IMR-90 (cell line): ENCODE data around the gene FAM110A. TPM values are rescaled to one million over a fixed set of nuclear protein-coding genes. Genes with fewer than 3 reads are reported as not detected.

Source experiments
- ATAC-seq: fragments of 200-7000 bp; cut with Tn5 transposase; 2 replicates; pipeline ENCODE4 v1.9.1; 2020; ENCODE audit warnings: low read depth, mild to moderate bottlenecking, moderate library complexity
- BruUV-seq: library from RNA; stranded (reverse); fragments of 400-500 nt; replicated peaks from 2 replicates; lab custom pipeline; 2021; lab: Mats Ljungman, UMichigan
- CTCF ChIA-PET: fragments of 300-600 bp; formaldehyde crosslinking; extraction: SDS; loops from one replicate; lab custom pipeline; 2021; ENCODE audit warnings: antibody characterized with exemption; lab: Yijun Ruan, JAX
- POLR2A ChIA-PET: fragments of 300-600 bp; sonication (Branson Sonifier 250); formaldehyde crosslinking; loops from one replicate; lab custom pipeline; 2022; ENCODE audit warnings: antibody characterized with exemption; ENCODE audit not compliant: unreplicated experiment; lab: Charles Lee
- DNase-seq: peaks from one replicate; pipeline ENCODE4 v3.0.0; 2013
- H2AFZ ChIP-seq: replicated peaks from 2 replicates; pipeline ENCODE3; 2013; ENCODE audit warnings: low read length, mild to moderate bottlenecking; ENCODE audit not compliant: poor library complexity
- H2AK5ac ChIP-seq: 2 replicates; pipeline ENCODE4 v1.6.1; 2013; ENCODE audit warnings: low read depth, low read length, inconsistent platforms
- H2AK9ac ChIP-seq: replicated peaks from 2 replicates; pipeline ENCODE3; 2013; ENCODE audit warnings: mild to moderate bottlenecking, low read depth, low read length, moderate library complexity; ENCODE audit not compliant: poor library complexity
- H2BK120ac ChIP-seq: 2 replicates; pipeline ENCODE4 v1.6.1; 2013; ENCODE audit warnings: low read depth, low read length, inconsistent platforms
- H2BK15ac ChIP-seq: 3 replicates; pipeline ENCODE4 v1.6.1; 2013; ENCODE audit warnings: low read depth, low read length, inconsistent platforms
- H2BK20ac ChIP-seq: 2 replicates; pipeline ENCODE4 v1.6.1; 2013; ENCODE audit warnings: low read depth, mild to moderate bottlenecking, inconsistent platforms, low read length, moderate library complexity
- H2BK5ac ChIP-seq: 2 replicates; pipeline ENCODE4 v1.6.1; 2013; ENCODE audit warnings: mild to moderate bottlenecking, low read depth, low read length, inconsistent platforms; ENCODE audit not compliant: poor library complexity, severe bottlenecking
- H3K14ac ChIP-seq: replicated peaks from 2 replicates; pipeline ENCODE4 v1.6.1; 2013; ENCODE audit warnings: low read depth, low read length, inconsistent platforms
- H3K18ac ChIP-seq: 2 replicates; pipeline ENCODE4 v1.6.1; 2013; ENCODE audit warnings: low read depth, low read length, control low read depth
- H3K23ac ChIP-seq: 2 replicates; pipeline ENCODE4 v1.6.1; 2013; ENCODE audit warnings: low read depth, low read length, inconsistent platforms
- H3K27ac ChIP-seq: 2 replicates; pipeline ENCODE4 v1.5.1; 2013; ENCODE audit warnings: mild to moderate bottlenecking, control low read depth, low read length; ENCODE audit not compliant: insufficient read depth
- H3K27me3 ChIP-seq: 2 replicates; pipeline ENCODE4 v1.6.1; 2013; ENCODE audit warnings: low read length; ENCODE audit not compliant: control insufficient read depth, insufficient read depth
- H3K36me3 ChIP-seq: 2 replicates; pipeline ENCODE4 v1.6.1; 2013; ENCODE audit warnings: low read length, mixed read lengths; ENCODE audit not compliant: control insufficient read depth, insufficient read depth
- H3K4ac ChIP-seq: 2 replicates; pipeline ENCODE4 v1.6.1; 2013; ENCODE audit warnings: low read depth, low read length, inconsistent platforms
- H3K4me1 ChIP-seq: 2 replicates; pipeline ENCODE4 v1.6.1; 2013; ENCODE audit warnings: low read length, mixed read lengths; ENCODE audit not compliant: control insufficient read depth, insufficient read depth
- H3K4me2 ChIP-seq: 2 replicates; pipeline ENCODE4 v1.6.1; 2013; ENCODE audit warnings: low read depth, mild to moderate bottlenecking, control low read depth, low read length, moderate library complexity
- H3K4me3 ChIP-seq: 2 replicates; pipeline ENCODE4 v1.5.1; 2013; ENCODE audit warnings: low read depth, mild to moderate bottlenecking, control low read depth, low read length, moderate library complexity; ENCODE audit not compliant: insufficient read depth
- H3K56ac ChIP-seq: 2 replicates; pipeline ENCODE4 v1.6.1; 2013; ENCODE audit warnings: low read length, inconsistent platforms; ENCODE audit not compliant: insufficient read depth; ENCODE audit errors: extremely low read depth
- H3K79me1 ChIP-seq, 2 experiments: 2 replicates each; pipeline ENCODE4 v1.6.1; 2013; ENCODE audit warnings: low read length in 2 of 2, inconsistent platforms in 1 of 2, low read depth in 1 of 2
- H3K9ac ChIP-seq: 2 replicates; pipeline ENCODE4 v1.6.1; 2013; ENCODE audit warnings: low read depth, low read length, control low read depth
- H3K9me1 ChIP-seq: 2 replicates; pipeline ENCODE4 v1.6.1; 2013; ENCODE audit warnings: low read length, inconsistent platforms; ENCODE audit not compliant: insufficient read depth
- H3K9me3 ChIP-seq: 2 replicates; pipeline ENCODE4 v1.6.1; 2013; ENCODE audit warnings: low read length; ENCODE audit not compliant: control insufficient read depth, insufficient read depth
- H4K20me1 ChIP-seq: 2 replicates; pipeline ENCODE4 v1.6.1; 2013; ENCODE audit warnings: low read length, inconsistent platforms; ENCODE audit not compliant: insufficient read depth
- H4K5ac ChIP-seq: 2 replicates; pipeline ENCODE4 v1.6.1; 2013; ENCODE audit warnings: mild to moderate bottlenecking, low read depth, low read length, control low read depth
- H4K8ac ChIP-seq, 2 experiments: 2 replicates each; pipeline ENCODE4 v1.6.1; 2013; ENCODE audit warnings: low read depth in 2 of 2, low read length in 2 of 2, control low read depth in 1 of 2, inconsistent platforms in 1 of 2
- H4K91ac ChIP-seq: 2 replicates; pipeline ENCODE4 v1.6.1; 2013; ENCODE audit warnings: low read depth, low read length, inconsistent platforms; ENCODE audit not compliant: insufficient read depth
- MAZ ChIP-seq: IDR thresholded peaks from 2 replicates; pipeline ENCODE4 v1.6.1; 2012; ENCODE audit warnings: low read depth, mild to moderate bottlenecking, low read length, improper control_type of control experiment, moderate library complexity, borderline replicate concordance
- MXI1 ChIP-seq: IDR thresholded peaks from 2 replicates; pipeline ENCODE4 v1.6.1; 2012; ENCODE audit warnings: low read depth, mild to moderate bottlenecking, low read length, moderate library complexity, borderline replicate concordance
- WGBS, 2 experiments: methylation state at CpG; one replicate each; pipeline versions ENCODE4 v1.1.5 to v1.1.7; 2013; ENCODE audit warnings: missing lambda C conversion rate in 2 of 2; ENCODE audit not compliant: insufficient read length in 1 of 2; ENCODE audit errors: extremely low coverage in 2 of 2; 5-methylcytosine and 5-hydroxymethylcytosine counted together
- dilution Hi-C: fragments of 300-500 bp; cut with HindIII; formaldehyde crosslinking; loops from one replicate; pipeline ENCODE4 v1.14.3; 2018; ENCODE audit warnings: low sequenced_read_pairs; ENCODE audit not compliant: unreplicated experiment
- in situ Hi-C: fragments of 300-500 bp; cut with MboI; formaldehyde crosslinking; loops from 3 replicates; pipeline ENCODE4 v1.14.3; 2019; ENCODE audit warnings: low sequenced_read_pairs, inconsistent platforms, mixed read lengths
- intact Hi-C: fragments of 100-400 bp; cut with micrococcal nuclease; formaldehyde crosslinking; loops from 2 replicates; pipeline ENCODE4 v1.10.0; 2022
- polyA plus RNA-seq, 3 experiments: library from polyadenylated mRNA; depleted of rRNA; stranded (reverse); fragments of >200 nt; gene quantifications; 2 replicates each; pipeline ENCODE4 v1.2.3, GENCODE V29; 2012; ENCODE audit warnings: low replicate concordance in 1 of 3
- total RNA-seq: library from RNA; depleted of rRNA; stranded (reverse); fragments of >200 nt; gene quantifications from 2 replicates; pipeline ENCODE4 v1.2.3, GENCODE V29; 2012
- TF ChIP-seq, protein P1 (sequence below): fragments of 150-350 bp; IDR thresholded peaks from 2 replicates; pipeline ENCODE4 v1.6.1; 2017; ENCODE audit warnings: mild to moderate bottlenecking, antibody characterized with exemption, low read length, low read depth

Gene FAM110A
- total and polyA plus RNA-seq, 2 of the 4 experiments (the other 2 are of a cell fraction), result 0.36 to 3.6 TPM

DNA sequence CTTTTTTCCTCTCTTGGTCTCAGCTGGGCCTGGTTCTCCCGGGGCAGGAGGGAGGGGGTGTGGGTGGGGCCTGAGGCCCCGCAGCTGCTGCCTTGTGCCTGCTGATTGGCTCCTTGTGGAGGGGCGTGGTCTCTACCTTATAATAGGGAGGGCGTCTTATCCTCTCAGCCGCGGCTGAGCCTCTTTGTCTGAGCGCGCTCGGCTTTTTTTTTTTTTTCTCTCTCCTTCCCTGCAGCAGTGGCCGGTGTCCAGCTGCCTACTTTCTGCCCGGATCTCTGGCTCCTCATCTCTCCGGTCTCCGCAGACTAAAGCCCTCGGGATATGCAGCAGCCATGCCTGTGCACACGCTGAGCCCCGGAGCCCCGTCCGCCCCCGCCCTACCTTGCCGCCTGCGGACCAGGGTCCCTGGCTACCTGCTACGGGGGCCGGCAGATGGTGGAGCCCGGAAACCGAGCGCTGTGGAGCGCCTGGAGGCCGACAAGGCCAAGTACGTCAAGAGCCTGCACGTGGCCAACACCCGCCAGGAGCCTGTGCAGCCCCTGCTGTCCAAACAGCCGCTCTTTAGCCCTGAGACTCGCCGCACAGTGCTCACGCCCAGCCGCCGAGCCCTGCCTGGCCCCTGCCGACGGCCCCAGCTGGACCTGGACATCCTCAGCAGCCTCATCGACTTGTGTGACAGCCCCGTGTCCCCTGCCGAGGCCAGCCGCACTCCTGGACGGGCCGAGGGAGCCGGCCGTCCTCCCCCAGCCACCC is 11.1 kb downstream of the FAM110A start:
- peak overlapping the region; percentile 31 for H2AK9ac ChIP-seq
- CTCF ChIA-PET, result interaction anchor here (0.6 to 0.9 kb wide), 2 partner anchors 13 to 597 kb away, joined by 3 to 7 read pairs; no protein-coding TSS in a partner anchor
- no peak overlapping the region for H4K8ac ChIP-seq
- in situ Hi-C loops, result no loop called here
- H3K4me1 ChIP-seq, result peaks cover 5% of the 10 kb centered on the region
- H3K9me1 ChIP-seq, result peaks cover 2% of the 10 kb centered on the region; the same call in 1 of the 2 replicates
- no peak overlapping the region for H3K14ac ChIP-seq
- H3K27ac ChIP-seq, result no peak overlapping the region
- peak overlapping the region; percentile 56 for H2AFZ ChIP-seq
- WGBS, 2 experiments, result 28% methylated on average over 23 of the region's 47 CpGs; no CpG with 5 or more reads in 1 of the 2 experiments
- peaks cover 12 to 25% of the 10 kb centered on the region in 2 experiments for H3K79me1 ChIP-seq
- dilution Hi-C loops, result no loop called here
- intact Hi-C loops, result no loop called here
- no peak overlapping the region for H2BK20ac ChIP-seq
- ATAC-seq, result peak; percentile 100
- no peaks in the 10 kb centered on the region; the same call in 1 of the 2 replicates for H4K20me1 ChIP-seq
- no peak overlapping the region for H3K4ac ChIP-seq
- H3K36me3 ChIP-seq, result no peaks in the 10 kb centered on the region
- H3K4me3 ChIP-seq, result peak overlapping the region; percentile 46
- no peaks in the 10 kb centered on the region for H3K27me3 ChIP-seq
- no peak overlapping the region for H2BK120ac ChIP-seq
- H2BK15ac ChIP-seq, result no peak overlapping the region
- peak overlapping the region; percentile 84 for H3K4me2 ChIP-seq
- no peak overlapping the region for H3K56ac ChIP-seq
- no peak overlapping the region for H4K91ac ChIP-seq
- TF ChIP-seq MXI1, result no peak
- TF ChIP-seq MAZ, result peak; percentile 61; the same call in 1 of the 2 replicates
- TF ChIP-seq, protein P1, sequence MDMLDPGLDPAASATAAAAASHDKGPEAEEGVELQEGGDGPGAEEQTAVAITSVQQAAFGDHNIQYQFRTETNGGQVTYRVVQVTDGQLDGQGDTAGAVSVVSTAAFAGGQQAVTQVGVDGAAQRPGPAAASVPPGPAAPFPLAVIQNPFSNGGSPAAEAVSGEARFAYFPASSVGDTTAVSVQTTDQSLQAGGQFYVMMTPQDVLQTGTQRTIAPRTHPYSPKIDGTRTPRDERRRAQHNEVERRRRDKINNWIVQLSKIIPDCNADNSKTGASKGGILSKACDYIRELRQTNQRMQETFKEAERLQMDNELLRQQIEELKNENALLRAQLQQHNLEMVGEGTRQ, result 0 out of 2 replicates have a peak, but pooled peaks have one; percentile 11
- H2BK5ac ChIP-seq, result no peak overlapping the region
- peak; percentile 87 for DNase-seq
- BruUV-seq, result no TSS peak
- POLR2A ChIA-PET, result no interaction called here
- H3K18ac ChIP-seq, result no peak overlapping the region
- H4K5ac ChIP-seq, result no peak overlapping the region; the same call in 1 of the 2 replicates
- no peak overlapping the region; the same call in 1 of the 2 replicates for H3K9ac ChIP-seq
- H2AK5ac ChIP-seq, result no peak overlapping the region
- no peaks in the 10 kb centered on the region for H3K9me3 ChIP-seq
- no peak overlapping the region for H3K23ac ChIP-seq
